Keratinocyte (primary cell): ENCODE measurements around the gene CRACR2A.

Experiments
- CTCF ChIP-seq, 3 experiments: IDR thresholded peaks in 1 of 3; conservative IDR thresholded peaks in 1 of 3; optimal IDR thresholded peaks in 1 of 3; 2 replicates in 2 of 3; 3 replicates in 1 of 3; pipeline versions ENCODE3 to v1.5.1; 2011; ENCODE audit warnings: low read length in 3 of 3, mild to moderate bottlenecking in 3 of 3, moderate library complexity in 2 of 3, control low read depth in 1 of 3, inconsistent platforms in 1 of 3; ENCODE audit not compliant: insufficient read depth in 2 of 3; ENCODE audit errors: extremely low read depth in 1 of 3
- EZH2 ChIP-seq: IDR thresholded peaks from one replicate; pipeline ENCODE4 v1.6.1; 2012; ENCODE audit warnings: inconsistent platforms, mild to moderate bottlenecking, low read length, moderate library complexity

- TF ChIP-seq CTCF (optimal IDR thresholded peaks at IDR 0.05 in 1 of 3, IDR thresholded peaks at IDR 0.05 in 1 of 3, conservative IDR thresholded peaks at IDR 0.05 in 1 of 3; ENCODE audit: extremely low read depth in 1 of 3, insufficient read depth in 2 of 3, low read length in 3 of 3) (no peak), EZH2 (no peak)
Measured at GRCh38 chr12:3748620-3749019, 4.3 kb downstream of the CRACR2A start.
